ACHN (cell line): Measurements from ENCODE around the gene SKP2.
"Not testable (repeated sequence)": the region's sequence is repeated elsewhere in the genome, so short reads cannot be mapped to it uniquely, and the experiment has no call there.

ENCODE experiments used
- DNase-seq: peaks from one replicate; pipeline ENCODE4 v3.0.0-alpha.2; 2015
- in situ Hi-C: cut with HindIII; loops from 2 replicates; pipeline ENCODE4 v1.10.0; 2017; ENCODE audit warnings: low sequenced_read_pairs, low pct_ligation_motif_present, low pct_unique_long_range_greater_than_20kb

Gene SKP2

DNA sequence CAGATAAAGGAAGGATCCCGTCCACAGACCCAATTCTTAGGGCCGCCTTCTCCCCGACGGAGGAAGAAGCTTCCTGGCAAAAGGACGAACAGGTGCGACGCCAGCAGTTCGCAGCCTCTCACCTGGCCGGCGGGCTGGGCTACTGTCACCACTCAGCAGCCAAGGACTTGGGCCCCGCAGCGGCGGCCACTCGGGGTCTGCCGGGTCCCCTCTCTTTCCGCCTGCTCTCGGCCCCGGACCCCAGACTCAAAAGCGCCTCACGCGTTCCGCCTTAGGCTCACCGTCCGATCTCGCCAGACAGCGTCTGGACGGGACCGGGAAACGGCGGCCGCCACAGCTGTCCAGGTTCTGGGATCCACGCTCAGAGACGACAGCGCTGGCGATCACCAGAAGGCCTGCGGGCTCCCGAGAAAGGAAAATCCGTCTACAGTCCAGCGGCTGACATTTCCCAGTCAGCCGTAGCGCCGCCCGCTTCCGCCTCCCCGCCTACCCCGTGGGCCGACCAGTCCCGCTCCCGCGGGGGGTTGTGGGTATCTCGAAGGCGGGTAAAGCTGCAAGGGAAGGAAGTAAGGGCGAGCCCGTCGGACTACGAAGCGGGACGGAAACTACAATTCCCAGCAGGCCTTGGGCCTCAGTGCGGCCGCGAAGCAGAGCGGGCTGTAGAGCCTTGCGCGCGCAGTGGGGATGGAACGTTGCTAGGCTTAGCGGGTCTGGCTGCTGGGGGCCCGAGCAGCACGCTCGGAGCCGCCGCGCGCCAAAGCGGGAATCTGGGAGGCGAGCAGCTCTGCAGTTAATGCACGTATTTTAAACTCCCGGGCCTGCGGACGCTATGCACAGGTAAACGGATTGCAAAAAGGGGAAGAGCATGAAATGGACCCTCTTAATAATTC lies at the start of gene SKP2, which contains the start of gene LMBRD2:
Gene SKP2 (plus strand): TSS at position 678 of the 890 bp plus-strand sequence. CDS start 152 bp downstream, at position 830.
Gene LMBRD2 (minus strand): TSS at position 454 of the 890 bp plus-strand sequence. CDS start 8,538 bp downstream, outside the sequence.
- in situ Hi-C loops, result no loop called here

DNA sequence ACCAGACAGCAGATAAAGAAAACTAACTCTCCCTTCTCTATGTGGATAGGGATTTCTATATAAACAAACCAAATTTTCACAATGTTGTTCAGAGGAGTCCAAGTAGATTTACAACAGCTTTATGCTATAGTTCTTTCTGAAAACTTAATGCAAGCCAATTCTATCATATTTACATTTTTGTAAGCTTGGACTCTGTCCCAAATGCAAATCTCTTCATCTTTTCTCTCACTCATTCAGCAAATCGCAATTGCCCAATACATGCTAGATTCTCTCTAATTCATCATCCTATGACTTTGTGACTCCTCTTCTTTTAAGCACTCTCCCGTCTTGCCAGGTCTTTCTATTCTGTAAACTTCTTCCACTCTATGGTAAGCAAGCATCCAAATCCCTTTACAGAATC lies 46.1 kb upstream of the SKP2 start:
- in situ Hi-C loops, result no loop called here

More for the DNA sequence above, at the start of gene SKP2, which contains the start of gene LMBRD2:
- DNase-seq, result peak; percentile 97

GRCh38 chr5:36108758-36109460 lies 43.0 kb upstream of the SKP2 start:
- no peak for DNase-seq
- in situ Hi-C loops, result no loop called here

More for the DNA sequence above, 46.1 kb upstream of the SKP2 start:
- DNase-seq, result no peak

DNA sequence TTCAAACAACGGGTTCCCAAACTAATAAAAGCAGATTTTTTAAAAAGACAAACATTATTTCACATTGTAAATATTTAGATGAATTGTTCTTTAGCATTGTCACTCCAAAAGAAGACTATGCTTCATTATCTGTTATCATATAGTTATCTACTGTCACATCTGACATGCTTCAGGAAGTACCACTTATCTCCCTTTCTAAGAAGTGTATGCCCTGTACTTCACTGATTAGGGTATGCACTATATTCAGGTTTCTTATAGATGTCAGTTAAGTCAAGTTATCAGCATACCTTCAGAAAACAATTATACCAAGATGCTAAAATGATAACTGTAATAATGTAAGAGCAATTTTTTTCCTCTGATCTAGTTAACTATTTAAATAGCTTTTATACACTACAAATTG lies 40.7 kb upstream of the SKP2 start:
- in situ Hi-C loops, result no loop called here
- DNase-seq, result no peak

- no peak for DNase-seq
- in situ Hi-C loops, result no loop called here
Observed at GRCh38 chr5:36125868-36126267, 26.0 kb upstream of the SKP2 start.

DNA sequence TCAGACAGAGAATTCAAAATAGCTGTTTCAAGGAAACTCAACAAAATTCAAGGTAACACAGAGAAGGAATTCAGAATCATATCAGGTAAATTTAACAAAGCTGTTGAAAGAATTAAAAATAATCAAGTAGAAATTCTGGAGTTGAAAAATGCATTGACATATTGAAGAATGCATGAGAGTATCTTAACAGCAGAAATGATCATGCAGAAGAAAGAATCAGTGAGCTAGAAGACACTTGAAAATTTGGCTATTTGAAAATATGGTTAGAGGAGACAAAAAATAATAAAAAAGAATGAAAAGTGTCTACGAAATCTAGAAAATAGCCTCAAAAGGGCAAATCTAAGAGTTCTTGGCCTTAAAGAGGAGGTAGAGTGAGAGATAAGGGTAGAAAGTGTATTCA lies 23.1 kb upstream of the SKP2 start:
- in situ Hi-C loops, result no loop called here
- no peak for DNase-seq

- in situ Hi-C loops, DNase-seq: not testable (repeated sequence)
Observed at GRCh38 chr5:36129666-36130065, 22.2 kb upstream of the SKP2 start.

GRCh38 chr5:36133009-36133408 lies 18.9 kb upstream of the SKP2 start:
- in situ Hi-C loops, DNase-seq: not testable (repeated sequence)

- DNase-seq, result no peak
- in situ Hi-C loops, result no loop called here
Observed at GRCh38 chr5:36135988-36136387, 15.9 kb upstream of the SKP2 start.

DNA sequence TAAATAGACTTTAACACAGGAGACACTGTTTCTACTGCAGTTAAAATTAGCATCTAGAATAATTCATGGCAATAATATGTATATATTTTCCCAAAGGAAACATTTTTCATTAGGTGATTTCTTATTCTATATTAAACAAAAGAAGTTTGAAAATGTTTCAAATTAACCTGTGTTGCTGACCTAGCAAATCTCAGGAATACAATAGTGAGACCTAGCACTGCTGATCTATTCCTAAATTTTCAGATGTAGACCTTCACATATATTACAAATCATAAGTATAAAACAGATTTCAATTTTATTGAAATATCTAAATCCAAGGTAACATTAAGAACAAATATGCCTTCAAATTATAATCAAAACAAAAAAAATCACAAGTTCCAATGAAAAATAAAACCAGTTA lies 15.3 kb upstream of the SKP2 start:
- DNase-seq, result no peak
- in situ Hi-C loops, result no loop called here

DNA sequence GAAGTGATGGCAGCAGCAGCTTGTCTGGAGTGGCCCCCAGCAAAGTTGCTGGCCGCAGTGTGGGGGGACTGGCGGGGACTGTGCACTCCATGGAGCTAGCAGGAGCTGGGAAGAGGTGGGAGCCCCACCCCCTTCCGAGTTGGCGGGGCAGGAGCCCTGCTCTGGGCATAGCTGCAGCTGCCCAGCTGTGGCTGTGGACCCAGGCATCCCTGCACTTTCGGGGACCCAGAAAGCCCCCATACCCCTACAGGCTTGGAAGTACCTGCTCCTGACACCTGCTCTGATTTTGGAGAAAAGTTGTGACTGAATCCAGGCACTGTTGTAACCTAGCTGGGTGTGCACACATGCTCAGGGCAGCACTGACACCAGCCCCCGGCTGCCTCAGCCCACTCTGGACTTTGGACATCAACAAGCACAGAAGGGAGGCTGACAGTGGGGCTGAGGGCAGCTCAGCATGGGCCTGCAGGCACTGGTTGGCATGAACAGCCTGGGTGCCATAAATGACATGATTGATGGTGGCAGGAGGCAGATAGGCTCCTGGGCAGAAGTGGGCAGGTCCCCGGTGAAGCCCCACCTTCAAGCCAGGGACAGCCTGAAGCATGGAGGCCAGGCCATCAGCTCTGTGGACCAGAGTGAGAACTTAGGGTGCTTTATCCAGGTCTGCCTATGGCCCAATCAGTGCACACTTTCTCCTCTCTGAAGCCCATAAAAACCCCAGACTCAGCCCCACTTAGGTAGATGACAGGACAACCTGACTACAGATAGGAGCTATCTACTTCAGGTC lies 12.8 kb upstream of the SKP2 start:
- DNase-seq, result no peak
- in situ Hi-C loops, result no loop called here

DNA sequence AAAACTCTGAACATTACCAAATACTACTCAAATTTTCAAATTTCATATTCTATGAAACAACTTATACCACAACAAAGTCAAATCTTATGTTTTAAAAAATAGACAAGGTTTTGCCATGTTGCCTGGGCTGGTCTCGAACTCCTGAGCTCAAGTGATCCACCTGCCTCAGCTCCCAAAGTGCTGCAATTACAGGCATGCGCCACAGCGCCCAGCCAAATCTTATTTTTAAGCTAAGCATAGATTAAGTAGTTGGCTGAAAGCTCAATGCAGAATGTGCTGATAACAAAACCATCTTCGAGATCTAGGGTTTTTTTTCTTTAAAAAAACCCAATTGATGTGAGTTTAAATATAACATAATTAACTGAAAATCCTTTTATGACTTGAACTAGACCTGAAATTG lies 6.6 kb upstream of the SKP2 start:
- DNase-seq, result no peak
- in situ Hi-C loops, result no loop called here

- in situ Hi-C loops, result no loop called here
- no peak for DNase-seq
Observed at GRCh38 chr5:36146390-36146789, 5.5 kb upstream of the SKP2 start.

- no peak for DNase-seq
- in situ Hi-C loops, result no loop called here
Observed at GRCh38 chr5:36147681-36148080, 4.2 kb upstream of the SKP2 start.

DNA sequence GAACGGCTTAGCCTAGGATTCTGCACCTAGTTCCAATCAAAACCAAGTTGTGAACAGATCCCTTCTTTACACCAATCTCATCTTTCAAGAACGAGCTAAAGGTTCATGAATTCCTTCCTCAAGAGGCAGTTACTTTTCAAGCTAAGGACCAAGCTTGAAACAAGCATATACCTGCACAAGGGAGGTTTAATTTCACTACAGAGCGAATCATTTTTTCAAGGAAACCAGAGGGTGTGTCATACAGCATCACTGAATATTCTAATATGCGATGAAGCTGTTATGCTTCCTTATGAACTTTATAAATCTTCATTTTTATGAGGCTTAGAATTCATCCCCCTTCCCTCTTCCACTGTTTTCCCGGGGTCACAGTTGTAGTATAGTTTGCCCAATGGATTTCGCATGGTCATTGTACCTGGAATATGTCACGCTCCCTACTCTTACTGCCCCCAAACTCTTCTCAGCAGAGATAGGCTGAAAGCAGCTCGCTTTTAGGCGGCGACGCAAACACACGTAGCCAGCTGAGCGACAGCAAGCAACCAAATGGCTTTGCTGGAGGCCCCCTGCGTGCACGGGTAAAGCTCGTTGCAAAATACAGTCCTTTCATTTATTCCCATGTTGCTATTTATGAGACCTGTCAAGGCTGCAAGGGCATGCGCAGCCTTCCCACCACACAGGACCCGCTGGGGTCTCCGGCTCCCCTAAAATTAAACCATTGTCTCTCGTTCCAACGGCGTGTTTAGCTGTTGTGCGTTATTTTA lies 1.1 kb upstream of the SKP2 start:
- in situ Hi-C loops, result no loop called here
- peak; percentile 33 for DNase-seq

DNA sequence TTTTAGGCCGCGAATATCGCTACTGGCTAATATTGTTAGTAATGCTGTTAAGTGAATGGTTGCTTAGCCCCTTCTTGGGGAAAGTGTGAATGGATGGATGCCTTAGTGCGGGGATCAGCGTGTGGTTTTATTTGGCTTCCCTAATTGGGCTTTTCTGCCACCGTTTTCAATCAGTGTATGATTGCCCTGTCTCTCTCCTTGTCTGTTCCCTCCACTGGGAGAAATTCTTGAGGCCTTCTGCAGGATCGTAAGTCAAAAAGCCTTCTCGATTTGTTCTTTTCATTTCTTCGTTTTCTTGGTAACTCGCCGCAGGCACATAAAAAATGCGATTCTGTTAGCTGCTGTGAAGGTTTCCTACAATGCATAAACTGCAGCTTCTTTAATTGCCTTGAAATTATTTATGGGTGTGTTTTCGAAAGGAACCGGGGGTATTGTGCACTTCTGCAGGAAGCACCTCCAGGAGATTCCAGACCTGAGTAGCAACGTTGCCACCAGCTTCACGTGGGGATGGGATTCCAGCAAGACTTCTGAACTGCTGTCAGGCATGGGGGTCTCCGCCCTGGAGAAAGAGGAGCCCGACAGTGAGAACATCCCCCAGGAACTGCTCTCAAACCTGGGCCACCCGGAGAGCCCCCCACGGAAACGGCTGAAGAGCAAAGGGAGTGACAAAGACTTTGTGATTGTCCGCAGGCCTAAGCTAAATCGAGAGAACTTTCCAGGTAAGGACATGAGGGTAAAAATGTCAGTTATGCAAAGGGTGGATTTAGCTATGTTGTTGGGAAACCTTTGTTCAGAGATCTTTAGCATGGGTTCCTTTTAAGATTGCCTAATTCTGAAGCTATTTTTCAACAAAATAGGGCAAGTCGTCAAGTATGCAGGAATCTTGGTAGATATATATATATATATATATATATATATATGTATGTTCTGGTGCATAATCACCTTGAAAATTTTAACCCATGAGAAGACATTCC lies 700 bp downstream of the SKP2 start:
- DNase-seq, result peak; percentile 25

GRCh38 chr5:36153298-36153677 lies 1.4 kb downstream of the SKP2 start:
- no peak for DNase-seq
- in situ Hi-C loops, result no loop called here

More for the DNA sequence above, 700 bp downstream of the SKP2 start:
- in situ Hi-C loops, result no loop called here
